MCF 10A (cell line): ENCODE data around the gene CERS4. TPM values are rescaled to one million over a fixed set of nuclear protein-coding genes. Genes with fewer than 3 reads are reported as not detected.

ENCODE experiments used
- BruUV-seq: library from RNA; stranded (reverse); fragments of 400-500 nt; replicated peaks from 2 replicates; lab custom pipeline; 2021; lab: Mats Ljungman, UMichigan
- CTCF ChIA-PET: fragments of 300-600 bp; sonication (Branson Sonifier 250); formaldehyde crosslinking; extraction: SDS; loops from one replicate; lab custom pipeline; 2021; ENCODE audit warnings: antibody characterized with exemption, inconsistent platforms; lab: Yijun Ruan, JAX
- POLR2A ChIA-PET: fragments of 300-600, 350-650 bp; sonication (Branson Sonifier 250); formaldehyde crosslinking; extraction: SDS; loops from one replicate; lab custom pipeline; 2020; ENCODE audit warnings: antibody characterized with exemption, inconsistent platforms; lab: Yijun Ruan, JAX
- DNase-seq: peaks from one replicate; pipeline ENCODE4 v3.0.0-alpha.2; 2018; ENCODE audit not compliant: unreplicated experiment
- H3K27ac Mint-ChIP-seq: one replicate; pipeline ENCODE4 v1.8.0; 2022; ENCODE audit warnings: mild to moderate bottlenecking, low read depth, mixed read lengths; ENCODE audit not compliant: unreplicated experiment
- H3K27me3 Mint-ChIP-seq: one replicate; pipeline ENCODE4 v1.8.0; 2022; ENCODE audit warnings: mixed read lengths; ENCODE audit not compliant: insufficient read depth, unreplicated experiment
- H3K36me3 Mint-ChIP-seq: one replicate; pipeline ENCODE4 v1.8.0; 2022; ENCODE audit warnings: mild to moderate bottlenecking, moderate library complexity, mixed read lengths; ENCODE audit not compliant: insufficient read depth, unreplicated experiment
- H3K4me1 Mint-ChIP-seq: one replicate; pipeline ENCODE4 v1.8.0; 2022; ENCODE audit warnings: mixed read lengths; ENCODE audit not compliant: insufficient read depth, unreplicated experiment
- H3K4me3 Mint-ChIP-seq: one replicate; pipeline ENCODE4 v1.8.0; 2022; ENCODE audit warnings: mild to moderate bottlenecking, moderate library complexity, mixed read lengths; ENCODE audit not compliant: unreplicated experiment
- H3K9me3 Mint-ChIP-seq: one replicate; pipeline ENCODE4 v1.8.0; 2022; ENCODE audit warnings: mixed read lengths; ENCODE audit not compliant: unreplicated experiment
- intact Hi-C: fragments of 100-400 bp; cut with micrococcal nuclease; formaldehyde crosslinking; loops from 2 replicates; pipeline ENCODE4 v1.14.1; 2022
- total RNA-seq: library from RNA; stranded (reverse); gene quantifications from 2 replicates; pipeline ENCODE4 v1.2.3, GENCODE V29; 2022
- TF ChIP-seq, protein P1 (sequence below): fragments of 200-600 bp; IDR thresholded peaks from one replicate; pipeline ENCODE4 v1.8.0; 2022; ENCODE audit warnings: antibody characterized with exemption, mild to moderate bottlenecking; ENCODE audit not compliant: unreplicated experiment

CERS4 gene
- total RNA-seq, 1 experiment from 2014 or later, result 1.5 TPM

DNA sequence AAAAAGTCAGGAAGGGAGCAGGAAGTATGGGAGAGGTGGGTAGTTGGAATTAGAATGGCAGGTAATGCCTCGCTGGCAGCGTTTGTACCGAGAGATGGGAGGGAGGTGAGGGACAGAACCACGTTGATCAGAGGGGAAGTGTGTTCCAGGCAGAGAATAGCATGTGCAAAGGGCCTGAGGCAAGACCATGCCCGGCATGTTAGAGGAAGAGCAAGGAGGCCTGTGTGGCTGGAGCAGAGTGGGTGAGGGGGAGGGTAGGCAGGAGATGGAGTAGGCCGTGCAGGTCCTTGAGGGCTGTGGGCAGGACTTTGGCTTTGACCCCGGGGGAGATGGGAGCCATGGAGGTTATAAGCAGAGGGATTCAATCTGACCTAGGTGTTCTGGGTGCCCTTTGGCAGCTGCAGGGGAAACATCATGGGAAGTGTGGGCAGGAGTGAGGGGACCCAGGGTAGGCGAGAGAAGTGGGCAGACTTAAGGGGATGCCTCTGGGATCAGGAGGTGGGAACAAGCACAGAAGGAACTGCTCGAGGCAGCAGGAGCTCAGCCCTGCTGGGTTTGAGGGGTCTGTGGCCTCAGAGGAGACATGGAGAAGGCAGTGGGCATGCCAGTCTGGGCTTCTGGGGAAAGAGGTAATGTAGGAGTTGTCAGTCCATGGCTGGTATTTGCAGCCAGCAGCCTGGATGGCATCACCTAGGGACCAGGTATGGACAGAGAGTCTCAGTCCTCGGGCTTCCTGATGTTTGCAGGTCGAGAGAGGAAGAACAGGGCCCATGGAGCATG, 50.2 kb downstream of the CERS4 start:
- Mint-ChIP-seq H3K36me3 (no peaks in the 10 kb centered on the region), H3K9me3 (no peaks in the 10 kb centered on the region), H3K4me1 (no peaks in the 10 kb centered on the region), H3K27ac (no peak overlapping the region), H3K4me3 (no peak overlapping the region), H3K27me3 (no peaks in the 10 kb centered on the region)
- no peak for DNase-seq
- CTCF ChIA-PET, result interaction anchor here (0.6 to 1.5 kb wide), 4 partner anchors 9 to 315 kb away, joined by 3 to 7 read pairs (median 4); no protein-coding TSS in a partner anchor
- POLR2A ChIA-PET, result interaction anchor here (0.7 kb wide), 1 partner anchor 339 kb away, joined by 3 read pairs; the partner anchor contains the start of gene SNAPC2
- BruUV-seq, result no TSS peak
- intact Hi-C loops, result loop anchor here (10.0 kb wide), 1 partner anchor 1155 kb away; no protein-coding TSS in a partner anchor
- TF ChIP-seq, protein P1, sequence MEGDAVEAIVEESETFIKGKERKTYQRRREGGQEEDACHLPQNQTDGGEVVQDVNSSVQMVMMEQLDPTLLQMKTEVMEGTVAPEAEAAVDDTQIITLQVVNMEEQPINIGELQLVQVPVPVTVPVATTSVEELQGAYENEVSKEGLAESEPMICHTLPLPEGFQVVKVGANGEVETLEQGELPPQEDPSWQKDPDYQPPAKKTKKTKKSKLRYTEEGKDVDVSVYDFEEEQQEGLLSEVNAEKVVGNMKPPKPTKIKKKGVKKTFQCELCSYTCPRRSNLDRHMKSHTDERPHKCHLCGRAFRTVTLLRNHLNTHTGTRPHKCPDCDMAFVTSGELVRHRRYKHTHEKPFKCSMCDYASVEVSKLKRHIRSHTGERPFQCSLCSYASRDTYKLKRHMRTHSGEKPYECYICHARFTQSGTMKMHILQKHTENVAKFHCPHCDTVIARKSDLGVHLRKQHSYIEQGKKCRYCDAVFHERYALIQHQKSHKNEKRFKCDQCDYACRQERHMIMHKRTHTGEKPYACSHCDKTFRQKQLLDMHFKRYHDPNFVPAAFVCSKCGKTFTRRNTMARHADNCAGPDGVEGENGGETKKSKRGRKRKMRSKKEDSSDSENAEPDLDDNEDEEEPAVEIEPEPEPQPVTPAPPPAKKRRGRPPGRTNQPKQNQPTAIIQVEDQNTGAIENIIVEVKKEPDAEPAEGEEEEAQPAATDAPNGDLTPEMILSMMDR, result no peak

DNA sequence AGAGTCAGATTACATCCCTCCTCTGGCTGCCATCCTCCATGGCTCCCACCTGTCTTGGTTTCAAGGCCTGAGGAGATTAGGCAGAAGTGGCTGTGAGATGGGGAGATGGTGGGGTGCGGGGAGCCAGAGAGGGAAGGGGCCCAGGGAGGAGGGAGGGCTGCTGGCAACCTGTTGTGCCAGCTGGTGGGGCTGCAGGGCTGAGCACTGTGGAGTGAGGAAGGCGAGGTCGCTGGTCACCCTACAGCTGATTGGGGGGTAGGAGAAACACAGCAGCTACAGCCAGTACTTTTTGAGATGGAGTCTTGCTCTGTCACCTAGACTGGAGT, 50.7 kb downstream of the CERS4 start:
- ChIA-PET POLR2A (no interaction called here), CTCF (interaction anchor here (0.6 to 1.5 kb wide), 3 partner anchors 10 to 316 kb away, joined by 3 to 7 read pairs (median 6); no protein-coding TSS in a partner anchor)
- TF ChIP-seq, protein P1, result no peak
- no TSS peak for BruUV-seq
- Mint-ChIP-seq H3K27ac (no peak overlapping the region), H3K4me3 (no peak overlapping the region), H3K36me3 (no peaks in the 10 kb centered on the region), H3K27me3 (no peaks in the 10 kb centered on the region), H3K9me3 (no peaks in the 10 kb centered on the region), H3K4me1 (no peaks in the 10 kb centered on the region)
- intact Hi-C loops, result loop anchor here (10.0 kb wide), 2 partner anchors 815 to 1155 kb away; no protein-coding TSS in a partner anchor
- no peak for DNase-seq

DNA sequence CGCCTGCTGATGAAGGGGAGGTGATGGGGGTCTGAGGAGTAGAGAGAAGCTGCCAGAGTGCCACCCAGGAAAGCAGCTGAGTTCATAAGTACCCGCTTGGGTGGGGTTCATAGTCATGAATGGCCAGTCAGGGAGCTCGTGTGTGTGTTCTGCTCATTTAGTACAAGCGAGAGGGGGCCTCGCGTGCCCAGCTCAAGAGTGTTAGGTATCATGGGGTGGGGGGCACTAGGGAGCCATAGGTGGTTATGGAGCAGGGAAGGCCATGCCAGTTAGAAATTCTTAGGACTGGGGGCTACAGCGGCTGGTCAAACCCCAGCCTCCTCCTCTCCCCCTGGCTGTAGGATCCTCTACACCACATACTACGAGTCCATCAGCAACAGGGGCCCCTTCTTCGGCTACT, 52.2 kb downstream of the CERS4 start:
- CTCF ChIA-PET, result interaction anchor here (0.7 to 0.9 kb wide), 3 partner anchors 10 to 322 kb away, joined by 3 to 4 read pairs (median 3); no protein-coding TSS in a partner anchor
- no TSS peak for BruUV-seq

DNA sequence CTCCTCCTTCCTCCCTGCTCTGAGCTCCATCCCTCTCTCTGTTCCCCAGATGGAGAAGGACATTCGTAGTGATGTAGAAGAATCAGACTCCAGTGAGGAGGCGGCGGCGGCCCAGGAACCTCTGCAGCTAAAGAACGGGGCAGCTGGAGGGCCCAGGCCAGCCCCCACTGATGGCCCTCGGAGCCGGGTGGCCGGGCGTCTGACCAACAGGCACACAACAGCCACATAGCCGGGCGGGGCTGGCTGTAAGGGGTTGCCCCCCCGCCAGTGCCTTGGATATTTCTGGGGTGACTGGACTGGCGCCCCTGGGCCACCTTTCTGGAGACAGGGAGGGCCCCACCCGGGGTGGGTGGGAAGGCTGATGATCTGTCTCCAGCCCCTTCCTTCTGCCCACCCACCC, 52.7 kb downstream of the CERS4 start:
- CTCF ChIA-PET, result interaction anchor here (0.6 to 0.9 kb wide), 2 partner anchors 8 to 10 kb away, joined by 3 to 4 read pairs; no protein-coding TSS in a partner anchor
- H3K27me3 Mint-ChIP-seq, result no peaks in the 10 kb centered on the region
- no peak overlapping the region for H3K4me3 Mint-ChIP-seq
- no TSS peak for BruUV-seq
- H3K9me3 Mint-ChIP-seq, result no peaks in the 10 kb centered on the region
- H3K27ac Mint-ChIP-seq, result no peak overlapping the region
- no peaks in the 10 kb centered on the region for H3K4me1 Mint-ChIP-seq
- H3K36me3 Mint-ChIP-seq, result no peaks in the 10 kb centered on the region
- POLR2A ChIA-PET, result no interaction called here
- no peak for DNase-seq
- intact Hi-C loops, result loop anchor here (10.0 kb wide), 1 partner anchor 813 kb away; no protein-coding TSS in a partner anchor
- TF ChIP-seq, protein P1, result no peak

More for the DNA sequence above, 52.2 kb downstream of the CERS4 start:
- H3K27ac Mint-ChIP-seq, result no peak overlapping the region
- H3K9me3 Mint-ChIP-seq, result no peaks in the 10 kb centered on the region
- no peaks in the 10 kb centered on the region for H3K36me3 Mint-ChIP-seq
- no peak for DNase-seq
- no peaks in the 10 kb centered on the region for H3K4me1 Mint-ChIP-seq
- POLR2A ChIA-PET, result no interaction called here
- intact Hi-C loops, result loop anchor here (10.0 kb wide), 1 partner anchor 813 kb away; no protein-coding TSS in a partner anchor
- H3K27me3 Mint-ChIP-seq, result no peaks in the 10 kb centered on the region
- no peak overlapping the region for H3K4me3 Mint-ChIP-seq
- TF ChIP-seq, protein P1, result no peak
